GM12878 (cell line): Measurements from ENCODE around the gene RPS28.
"Not testable (repeated sequence)": the region's sequence is repeated elsewhere in the genome, so short reads cannot be mapped to it uniquely, and the experiment has no call there.

Experiments
- CHD2 ChIP-seq: IDR thresholded peaks from 2 replicates; pipeline ENCODE4 v1.6.1; 2011; ENCODE audit warnings: low read depth, low read length, improper control_type of control experiment, borderline replicate concordance
- CTCF ChIP-seq, 3 experiments: IDR thresholded peaks in 2 of 3; conservative IDR thresholded peaks in 1 of 3; 2 replicates each; pipeline ENCODE4 v1.5.1; 2011; ENCODE audit warnings: low read depth in 3 of 3, low read length in 3 of 3, mild to moderate bottlenecking in 3 of 3, control low read depth in 2 of 3, moderate library complexity in 2 of 3, inconsistent platforms in 1 of 3, mixed read lengths in 1 of 3; ENCODE audit not compliant: control insufficient read depth in 2 of 3, insufficient read depth in 1 of 3; ENCODE audit errors: extremely low read depth in 1 of 3
- EP300 ChIP-seq, 2 experiments: fragments of 150-350 bp in 1 of 2; IDR thresholded peaks; 2 replicates each; pipeline ENCODE4 v1.6.1; 2011 to 2012; ENCODE audit warnings: low read depth in 2 of 2, low read length in 2 of 2, borderline replicate concordance in 1 of 2, improper control_type of control experiment in 1 of 2, inconsistent platforms in 1 of 2; ENCODE audit not compliant: control insufficient read depth in 1 of 2
- MEF2A ChIP-seq: IDR thresholded peaks from 2 replicates; pipeline ENCODE4 v1.6.1; 2011; ENCODE audit warnings: low read depth, mild to moderate bottlenecking, low read length, moderate library complexity; ENCODE audit not compliant: insufficient read depth
- MTA3 ChIP-seq: IDR thresholded peaks from 2 replicates; pipeline ENCODE4 v1.6.1; 2012; ENCODE audit warnings: low read length, inconsistent platforms, borderline replicate concordance
- TAF1 ChIP-seq: IDR thresholded peaks from 2 replicates; pipeline ENCODE4 v1.6.1; 2011; ENCODE audit warnings: mild to moderate bottlenecking, low read depth, low read length, borderline replicate concordance
- ZNF217 ChIP-seq: fragments of 450-650 bp; IDR thresholded peaks from 2 replicates; pipeline ENCODE4 v1.6.1; 2017; ENCODE audit warnings: antibody characterized with exemption, mild to moderate bottlenecking

DNA sequence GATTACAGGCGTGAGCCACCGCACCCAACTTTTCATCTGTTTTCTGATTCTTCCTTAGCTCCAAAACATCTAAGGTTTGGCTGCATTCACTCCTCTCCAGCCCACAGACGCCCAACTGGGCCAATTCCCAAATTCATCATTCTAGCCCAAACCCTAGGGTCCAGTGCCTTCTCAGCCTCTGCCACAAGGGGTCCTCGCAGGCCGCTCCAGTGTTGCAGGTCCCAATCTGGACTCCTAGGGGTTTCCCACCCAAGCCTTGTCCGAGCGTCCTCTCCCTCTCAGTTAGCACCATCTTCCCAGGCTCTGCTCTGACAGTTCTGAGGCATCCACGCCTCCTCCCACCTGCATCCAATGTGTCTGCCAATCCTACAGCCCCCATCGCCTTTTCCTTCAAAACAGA lies 44.8 kb upstream of the RPS28 start:
- TF ChIP-seq ZNF217; MEF2A; MTA3; TAF1; CTCF (IDR thresholded peaks at IDR 0.05 in 2 of 3, conservative IDR thresholded peaks at IDR 0.05 in 1 of 3; ENCODE audit: control insufficient read depth in 2 of 3, extremely low read depth in 1 of 3, insufficient read depth in 1 of 3, low read depth in 3 of 3, low read length in 3 of 3); EP300 (IDR thresholded peaks at IDR 0.05; ENCODE audit: borderline replicate concordance in 1 of 2, control insufficient read depth in 1 of 2, low read depth in 2 of 2, low read length in 2 of 2); CHD2: not testable (repeated sequence)
